Lung (tissue), 12 donors: ENCODE measurements around the gene GRID2. TPM values are rescaled to one million over a fixed set of nuclear protein-coding genes. Genes with fewer than 3 reads are reported as not detected.

Source experiments
- ATAC-seq: fragments of 200-7000 bp; cut with Tn5 transposase; one replicate; pipeline ENCODE4 v1.9.1; 2020; ENCODE audit warnings: moderate number of reproducible peaks; ENCODE audit not compliant: insufficient read depth, low FRiP score
- DNase-seq, 3 donors: peaks; one replicate each; pipeline ENCODE4 v3.0.0-alpha.2; 2013 to 2017
- H3K27ac ChIP-seq, 2 donors: one replicate each; pipeline ENCODE4 v1.5.1; 2013; ENCODE audit warnings: mild to moderate bottlenecking in 2 of 2, moderate library complexity in 2 of 2, control low read depth in 1 of 2, inconsistent platforms in 1 of 2, low read depth in 1 of 2, low read length in 1 of 2
- H3K27me3 ChIP-seq, 3 donors: one replicate each; pipeline ENCODE4 v1.5.1; 2013; ENCODE audit warnings: low read length in 2 of 3; ENCODE audit not compliant: control insufficient read depth in 3 of 3, insufficient read depth in 3 of 3
- H3K36me3 ChIP-seq, 4 donors: one replicate each; pipeline ENCODE4 v1.5.1; 2013; ENCODE audit warnings: low read length in 4 of 4, mild to moderate bottlenecking in 1 of 4, moderate library complexity in 1 of 4; ENCODE audit not compliant: control insufficient read depth in 4 of 4, insufficient read depth in 4 of 4
- H3K4me1 ChIP-seq, 5 donors: one replicate each; pipeline ENCODE4 v1.5.1; 2013; ENCODE audit warnings: low read length in 5 of 5, mild to moderate bottlenecking in 2 of 5, moderate library complexity in 1 of 5; ENCODE audit not compliant: control insufficient read depth in 5 of 5, insufficient read depth in 5 of 5
- H3K4me3 ChIP-seq: one replicate; pipeline ENCODE4 v1.5.1; 2013; ENCODE audit warnings: mild to moderate bottlenecking, control low read depth, moderate library complexity
- H3K9ac ChIP-seq, 2 donors: one replicate each; pipeline ENCODE4 v1.5.1; 2013; ENCODE audit warnings: low read length in 2 of 2, control low read depth in 1 of 2; ENCODE audit not compliant: insufficient read depth in 1 of 2
- H3K9me3 ChIP-seq, 4 donors: one replicate each; pipeline ENCODE4 v1.5.1; 2013; ENCODE audit warnings: low read length in 3 of 4, mild to moderate bottlenecking in 1 of 4, moderate library complexity in 1 of 4; ENCODE audit not compliant: control insufficient read depth in 4 of 4, insufficient read depth in 3 of 4
- WGBS, 2 donors: extraction: QIAGEN DNeasy Blood & Tissue Kit; methylation state at CpG; one replicate each; pipeline ENCODE4 v1.1.7; 2013; 5-methylcytosine and 5-hydroxymethylcytosine counted together
- polyA plus RNA-seq, 2 donors: library from polyadenylated mRNA; stranded (reverse); fragments of 200-250 nt; gene quantifications; one replicate each; pipeline ENCODE4 v1.2.1, GENCODE V29; 2013
- total RNA-seq, 2 donors: library from RNA; depleted of rRNA in 1 of 2; stranded (reverse); fragments of >200 nt in 1 of 2; gene quantifications; one replicate each; pipeline ENCODE4 v1.2.1, GENCODE V29; 2014 to 2021
- TF ChIP-seq, protein P1 (sequence below): IDR thresholded peaks from 2 replicates; pipeline ENCODE4 v1.5.1; 2012; ENCODE audit warnings: mild to moderate bottlenecking; ENCODE audit errors: control extremely low read depth, extremely low read depth
- donor health status: control.
- donor health status: control.
- donor health status: Bipolar disorder and iron deficiency.
- donor health status: healthy.
- donor health status: DM: yes; HTN: yes; CAD: no.

Gene GRID2
- total and polyA plus RNA-seq, 4 donors = 0.09 to 1.3 TPM; not detected in 2

DNA sequence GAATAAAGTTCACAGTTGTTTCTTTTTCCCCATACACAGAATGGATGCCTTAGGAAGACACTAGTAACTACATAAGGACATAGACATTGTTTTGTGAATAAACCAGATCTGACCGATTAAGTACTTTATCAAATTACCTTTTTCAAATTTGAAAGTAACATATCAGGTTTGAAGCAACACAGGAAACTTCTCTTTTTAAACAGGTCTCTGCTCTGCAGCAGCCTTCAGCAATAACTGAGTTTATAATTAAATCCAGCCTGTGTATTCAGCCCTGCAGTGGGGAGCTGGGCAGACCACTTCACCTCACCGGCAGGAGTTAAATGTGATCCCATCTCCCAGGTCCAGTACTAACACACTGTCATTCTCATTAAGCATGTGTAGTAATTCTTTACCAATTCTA lies 1456.5 kb downstream of the GRID2 start:
- Histone ChIP-seq H3K9ac (no peak overlapping the region), H3K4me3 (no peak overlapping the region), H3K9me3 (no peaks in the 10 kb centered on the region), H3K27me3 (no peaks in the 10 kb centered on the region), H3K27ac (no peak overlapping the region), H3K36me3 (no peaks in the 10 kb centered on the region), H3K4me1 (peaks cover 0 to 7% (median 0%) of the 10 kb centered on the region in 5 donors)
- TF ChIP-seq, protein P1, sequence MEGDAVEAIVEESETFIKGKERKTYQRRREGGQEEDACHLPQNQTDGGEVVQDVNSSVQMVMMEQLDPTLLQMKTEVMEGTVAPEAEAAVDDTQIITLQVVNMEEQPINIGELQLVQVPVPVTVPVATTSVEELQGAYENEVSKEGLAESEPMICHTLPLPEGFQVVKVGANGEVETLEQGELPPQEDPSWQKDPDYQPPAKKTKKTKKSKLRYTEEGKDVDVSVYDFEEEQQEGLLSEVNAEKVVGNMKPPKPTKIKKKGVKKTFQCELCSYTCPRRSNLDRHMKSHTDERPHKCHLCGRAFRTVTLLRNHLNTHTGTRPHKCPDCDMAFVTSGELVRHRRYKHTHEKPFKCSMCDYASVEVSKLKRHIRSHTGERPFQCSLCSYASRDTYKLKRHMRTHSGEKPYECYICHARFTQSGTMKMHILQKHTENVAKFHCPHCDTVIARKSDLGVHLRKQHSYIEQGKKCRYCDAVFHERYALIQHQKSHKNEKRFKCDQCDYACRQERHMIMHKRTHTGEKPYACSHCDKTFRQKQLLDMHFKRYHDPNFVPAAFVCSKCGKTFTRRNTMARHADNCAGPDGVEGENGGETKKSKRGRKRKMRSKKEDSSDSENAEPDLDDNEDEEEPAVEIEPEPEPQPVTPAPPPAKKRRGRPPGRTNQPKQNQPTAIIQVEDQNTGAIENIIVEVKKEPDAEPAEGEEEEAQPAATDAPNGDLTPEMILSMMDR = no peak
- 83 to 91% methylated on average over 2 of the region's 2 CpGs for WGBS, 2 donors
- DNase-seq (no peak), ATAC-seq (no peak)

DNA sequence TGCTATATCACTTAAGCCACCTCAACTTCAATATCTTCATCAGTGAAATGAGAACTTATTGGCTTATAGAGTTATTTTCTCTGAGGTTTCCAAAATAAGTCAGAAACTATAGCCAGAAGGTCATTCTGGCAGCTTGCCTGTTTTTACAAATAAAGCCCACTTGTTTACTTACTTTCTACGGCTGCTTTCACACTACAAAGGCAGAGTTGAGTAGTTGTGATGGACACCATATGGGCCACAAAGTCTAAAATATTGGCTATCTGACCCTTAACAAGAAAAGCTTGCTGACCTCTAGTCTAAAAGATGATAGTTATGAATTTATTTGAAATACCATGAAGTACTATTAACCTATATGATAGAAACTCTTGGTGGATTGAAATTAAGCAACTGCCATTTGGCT lies 1457.5 kb downstream of the GRID2 start:
- DNase-seq = peak; percentile 37 to 85 (median 84)
- peaks cover 0 to 7% (median 0%) of the 10 kb centered on the region in 5 donors for H3K4me1 ChIP-seq
- no peak overlapping the region for H3K27ac ChIP-seq
- no peak for ATAC-seq
- TF ChIP-seq, protein P1 = no peak
- H3K36me3 ChIP-seq = no peaks in the 10 kb centered on the region
- H3K27me3 ChIP-seq = no peaks in the 10 kb centered on the region
- no peaks in the 10 kb centered on the region for H3K9me3 ChIP-seq
- no peak overlapping the region for H3K4me3 ChIP-seq
- H3K9ac ChIP-seq = no peak overlapping the region
- 56 to 80% methylated on average over 1 of the region's 1 CpG for WGBS, 2 donors

DNA sequence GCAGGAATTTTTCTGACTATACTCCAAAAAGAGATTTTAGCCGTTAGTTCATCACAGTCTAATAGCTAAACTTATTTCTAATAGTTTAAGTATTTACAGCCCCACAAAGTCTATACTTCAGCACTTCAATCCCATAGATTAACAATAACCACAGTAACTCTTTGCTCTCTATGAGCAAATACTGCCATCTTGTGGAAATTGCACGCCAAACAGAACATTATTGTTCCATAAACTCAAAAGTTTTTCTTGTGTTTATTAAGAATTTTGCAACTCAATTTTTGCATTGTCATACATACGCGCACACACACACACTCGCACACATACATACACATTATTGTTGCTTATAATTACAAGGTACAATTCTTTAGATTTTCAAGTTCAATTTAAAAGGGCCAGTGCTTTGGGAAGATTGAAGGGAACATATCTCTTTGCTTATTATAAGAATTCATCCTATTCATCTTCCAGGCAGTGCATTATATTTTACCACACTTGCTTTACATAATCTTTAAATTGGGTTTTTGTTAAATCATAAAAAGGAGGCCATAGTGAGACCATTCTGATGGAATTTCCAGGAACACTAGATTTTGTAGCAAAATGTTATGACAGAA lies 1461.0 kb downstream of the GRID2 start:
- H3K27ac ChIP-seq = no peak overlapping the region
- no peaks in the 10 kb centered on the region for H3K9me3 ChIP-seq
- no peak overlapping the region for H3K9ac ChIP-seq
- ATAC-seq = no peak
- DNase-seq = peak; percentile 21 to 80 (median 76)
- H3K4me1 ChIP-seq = peaks cover 0 to 7% (median 0%) of the 10 kb centered on the region in 5 donors
- TF ChIP-seq, protein P1 = peak; percentile 73
- no peaks in the 10 kb centered on the region for H3K36me3 ChIP-seq
- no peak overlapping the region for H3K4me3 ChIP-seq
- WGBS, 2 donors = 2 to 4% methylated on average over 5 of the region's 5 CpGs
- no peaks in the 10 kb centered on the region for H3K27me3 ChIP-seq

DNA sequence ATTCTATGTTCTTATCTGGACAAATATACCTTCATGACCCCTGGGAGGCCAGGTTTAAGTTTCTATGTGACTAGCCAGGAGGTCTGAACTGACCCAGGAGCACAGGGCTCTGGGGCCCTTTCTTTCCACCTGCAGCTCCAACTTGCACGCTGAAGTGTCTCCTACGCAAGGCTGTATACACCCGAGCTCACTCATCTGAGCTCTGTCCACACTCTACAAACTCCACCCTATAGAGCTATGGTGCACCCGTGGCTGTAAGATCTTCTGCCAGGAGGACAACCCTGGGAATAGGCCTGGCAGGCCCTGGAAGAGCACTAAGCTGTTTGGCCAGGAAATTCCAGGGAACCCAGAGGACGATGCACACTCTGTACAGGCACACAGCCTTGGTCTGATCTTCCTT lies 1464.2 kb downstream of the GRID2 start:
- TF ChIP-seq, protein P1 = no peak
- Histone ChIP-seq H3K9ac (no peak overlapping the region), H3K4me1 (no peaks in the 10 kb centered on the region), H3K4me3 (no peak overlapping the region), H3K9me3 (no peaks in the 10 kb centered on the region), H3K36me3 (no peaks in the 10 kb centered on the region), H3K27me3 (no peaks in the 10 kb centered on the region), H3K27ac (no peak overlapping the region)
- DNase-seq = no peak
- WGBS, 2 donors = 70 to 79% methylated on average over 5 of the region's 5 CpGs
- ATAC-seq = no peak
